Right lobe of liver (tissue), 4 donors: ENCODE measurements around the gene MED12L.

Source experiments
- CTCF ChIP-seq, 4 donors: fragments of 200-600 bp in 3 of 4; fragments of 450-650 bp in 1 of 4; IDR thresholded peaks; one replicate each; pipeline versions ENCODE4 v1.5.1 to v1.8.0; 2016 to 2022; ENCODE audit warnings: antibody characterized with exemption in 4 of 4, mild to moderate bottlenecking in 2 of 4
- POLR2A ChIP-seq: fragments of 450-650 bp; IDR thresholded peaks from one replicate; pipeline ENCODE4 v1.6.1; 2017; ENCODE audit warnings: antibody characterized with exemption, mild to moderate bottlenecking
- donor health status: DM: no; HTN: no; CAD: no.
- donor health status: DM: no; HTN: no; CAD: no.
- donor health status: DM: no; HTN: yes; CAD: no.

- no peak for TF ChIP-seq CTCF (IDR thresholded peaks at IDR 0.05)
- TF ChIP-seq POLR2A, result no peak
Measured at GRCh38 chr3:151203051-151203420, 117.6 kb downstream of the MED12L start, which contains the start of gene GPR171.
